H1 (cell line): Measurements from ENCODE around the gene CCNY. TPM values are rescaled to one million over a fixed set of nuclear protein-coding genes. Genes with fewer than 3 reads are reported as not detected.

Source experiments
- CTCF ChIA-PET: fragments of 300-600 bp; sonication (Branson Sonifier 250); formaldehyde crosslinking; loops from one replicate; lab custom pipeline; 2021; ENCODE audit not compliant: partially characterized antibody; lab: Charles Lee
- POLR2A ChIA-PET: fragments of 300-600 bp; sonication (Branson Sonifier 250); formaldehyde crosslinking; loops from one replicate; lab custom pipeline; 2021; ENCODE audit warnings: inconsistent platforms; ENCODE audit not compliant: partially characterized antibody; lab: Charles Lee
- DNase-seq, 2 experiments: peaks; one replicate each; pipeline versions ENCODE4 v3.0.0 to v3.0.0-alpha.2; 2010 to 2022; ENCODE audit warnings: low spot score in 2 of 2, low read depth in 1 of 2, mixed read lengths in 1 of 2
- FAIRE-seq: peaks from 2 replicates; lab custom pipeline; 2011; peaks lifted over from hg19 to GRCh38; lab: Jason Lieb, UNC
- H2AFZ ChIP-seq: 2 replicates; pipeline ENCODE4 v1.8.1; 2012; ENCODE audit warnings: low read length, inconsistent platforms
- H2AK5ac ChIP-seq: 2 replicates; pipeline ENCODE4 v1.6.1; 2013; ENCODE audit warnings: low read depth, low read length
- H2BK120ac ChIP-seq: replicated peaks from 2 replicates; pipeline ENCODE3; 2013; ENCODE audit warnings: low read depth, low read length, inconsistent platforms
- H2BK12ac ChIP-seq: 2 replicates; pipeline ENCODE4 v1.6.1; 2013; ENCODE audit warnings: low read depth, low read length
- H2BK15ac ChIP-seq: 2 replicates; pipeline ENCODE4 v1.6.1; 2013; ENCODE audit warnings: low read length
- H2BK20ac ChIP-seq: 2 replicates; pipeline ENCODE4 v1.6.1; 2013; ENCODE audit warnings: low read length
- H2BK5ac ChIP-seq: 2 replicates; pipeline ENCODE4 v1.6.1; 2013; ENCODE audit warnings: low read depth, low read length
- H3K14ac ChIP-seq: 2 replicates; pipeline ENCODE4 v1.6.1; 2013; ENCODE audit warnings: inconsistent platforms; ENCODE audit not compliant: insufficient read length
- H3K18ac ChIP-seq: 2 replicates; pipeline ENCODE4 v1.6.1; 2013; ENCODE audit warnings: low read length; ENCODE audit errors: extremely low read depth
- H3K23ac ChIP-seq: 2 replicates; pipeline ENCODE4 v1.6.1; 2013; ENCODE audit warnings: inconsistent platforms; ENCODE audit not compliant: insufficient read length
- H3K23me2 ChIP-seq: 2 replicates; pipeline ENCODE4 v1.6.1; 2013; ENCODE audit warnings: low read depth, low read length
- H3K27ac ChIP-seq: 2 replicates; pipeline ENCODE4 v1.6.1; 2011; ENCODE audit warnings: low read depth, low read length, inconsistent platforms
- H3K27me3 ChIP-seq, 4 experiments: replicated peaks in 1 of 4; 1 replicate in 1 of 4; 2 replicates in 3 of 4; pipeline versions ENCODE4 v1.6.1 to v1.8.1; 2011 to 2013; ENCODE audit warnings: low read length in 3 of 4, mild to moderate bottlenecking in 3 of 4, inconsistent platforms in 2 of 4, mixed read lengths in 2 of 4, moderate library complexity in 1 of 4; ENCODE audit not compliant: control insufficient read depth in 3 of 4, insufficient read depth in 3 of 4; ENCODE audit errors: extremely low read depth in 1 of 4
- H3K36me3 ChIP-seq, 4 experiments: 2 replicates each; pipeline versions ENCODE4 v1.6.1 to v1.8.1; 2011 to 2013; ENCODE audit warnings: mild to moderate bottlenecking in 4 of 4, low read length in 3 of 4, moderate library complexity in 2 of 4, control low read depth in 1 of 4, inconsistent platforms in 1 of 4; ENCODE audit not compliant: insufficient read depth in 4 of 4, control insufficient read depth in 2 of 4
- H3K4ac ChIP-seq: replicated peaks from 2 replicates; pipeline ENCODE3; 2013; ENCODE audit warnings: low read length, low read depth, mixed read lengths, inconsistent platforms; ENCODE audit not compliant: insufficient read length
- H3K4me1 ChIP-seq, 4 experiments: replicated peaks in 1 of 4; 1 replicate in 1 of 4; 2 replicates in 3 of 4; pipeline versions ENCODE4 v1.6.1 to v1.8.1; 2011 to 2013; ENCODE audit warnings: low read length in 3 of 4, inconsistent platforms in 2 of 4, mixed read lengths in 1 of 4; ENCODE audit not compliant: insufficient read depth in 4 of 4, control insufficient read depth in 3 of 4
- H3K4me2 ChIP-seq, 2 experiments: 2 replicates each; pipeline versions ENCODE4 v1.6.1 to v1.8.1; 2011 to 2013; ENCODE audit warnings: low read depth in 2 of 2, low read length in 2 of 2, control low read depth in 1 of 2, inconsistent platforms in 1 of 2, mild to moderate bottlenecking in 1 of 2; ENCODE audit not compliant: insufficient read depth in 1 of 2
- H3K4me3 ChIP-seq, 4 experiments: fragments of 200-600, 300-600 bp in 1 of 4; sonication (generic), shearing (Covaris generic), sonication (Bioruptor Twin) in 1 of 4; 2 replicates each; pipeline versions ENCODE4 v1.5.1 to v1.8.1; 2011 to 2016; ENCODE audit warnings: low read length in 4 of 4, low read depth in 3 of 4, control low read depth in 2 of 4, inconsistent platforms in 2 of 4, mild to moderate bottlenecking in 2 of 4, mixed read lengths in 1 of 4, moderate library complexity in 1 of 4; ENCODE audit not compliant: insufficient read depth in 2 of 4; ENCODE audit errors: extremely low read depth in 1 of 4
- H3K56ac ChIP-seq: replicated peaks from 2 replicates; pipeline ENCODE3; 2013; ENCODE audit warnings: low read depth, mild to moderate bottlenecking, mixed read lengths, low read length, inconsistent platforms; ENCODE audit not compliant: insufficient read length
- H3K79me1 ChIP-seq: 2 replicates; pipeline ENCODE4 v1.6.1; 2013; ENCODE audit warnings: low read depth, low read length, control low read depth
- H3K79me2 ChIP-seq, 2 experiments: 2 replicates each; pipeline versions ENCODE4 v1.6.1 to v1.8.1; 2012 to 2013; ENCODE audit warnings: low read length in 2 of 2, mild to moderate bottlenecking in 2 of 2, inconsistent platforms in 1 of 2; ENCODE audit not compliant: insufficient read depth in 2 of 2, control insufficient read depth in 1 of 2
- H3K9ac ChIP-seq, 4 experiments: replicated peaks in 1 of 4; 1 replicate in 1 of 4; 2 replicates in 3 of 4; pipeline versions ENCODE4 v1.6.1 to v1.8.1; 2011 to 2013; ENCODE audit warnings: low read depth in 3 of 4, low read length in 3 of 4, control low read depth in 2 of 4, mild to moderate bottlenecking in 2 of 4, moderate library complexity in 2 of 4, inconsistent platforms in 1 of 4; ENCODE audit errors: extremely low read depth in 1 of 4
- H3K9me3 ChIP-seq, 2 experiments: 2 replicates each; pipeline versions ENCODE4 v1.6.1 to v1.8.1; 2012 to 2013; ENCODE audit warnings: mild to moderate bottlenecking in 2 of 2, moderate library complexity in 2 of 2, control low read depth in 1 of 2, inconsistent platforms in 1 of 2, low read depth in 1 of 2, low read length in 1 of 2, mixed read lengths in 1 of 2; ENCODE audit not compliant: insufficient read depth in 2 of 2
- H4K20me1 ChIP-seq, 2 experiments: replicated peaks in 1 of 2; 2 replicates each; pipeline versions ENCODE3 to v1.8.1; 2011 to 2013; ENCODE audit warnings: inconsistent platforms in 2 of 2, low read length in 2 of 2, mild to moderate bottlenecking in 1 of 2; ENCODE audit not compliant: insufficient read depth in 2 of 2, control insufficient read depth in 1 of 2
- H4K5ac ChIP-seq: 2 replicates; pipeline ENCODE4 v1.6.1; 2013; ENCODE audit warnings: low read length, low read depth, mixed read lengths, inconsistent platforms; ENCODE audit not compliant: insufficient read length
- H4K8ac ChIP-seq: 2 replicates; pipeline ENCODE4 v1.8.0; 2013; ENCODE audit warnings: mild to moderate bottlenecking, moderate library complexity, low read length, inconsistent platforms; ENCODE audit not compliant: insufficient read depth; ENCODE audit errors: extremely low read depth
- H4K91ac ChIP-seq: replicated peaks from 2 replicates; pipeline ENCODE3; 2013; ENCODE audit warnings: low read length, mixed read lengths, inconsistent platforms; ENCODE audit not compliant: insufficient read length
- ASH2L ChIP-seq: fragments of 200-600, 300-600 bp; sonication (generic); IDR thresholded peaks from one replicate; pipeline ENCODE4 v1.7.1; 2017; ENCODE audit warnings: low read length
- BACH1 ChIP-seq: IDR thresholded peaks from 2 replicates; pipeline ENCODE4 v1.6.1; 2012; ENCODE audit warnings: low read length, improper control_type of control experiment
- BCL11A ChIP-seq, 2 experiments: IDR thresholded peaks; one replicate each; pipeline ENCODE4 v1.6.1; 2011; ENCODE audit warnings: low read depth in 2 of 2, low read length in 2 of 2, mild to moderate bottlenecking in 2 of 2
- CHD2 ChIP-seq: IDR thresholded peaks from 2 replicates; pipeline ENCODE4 v1.6.1; 2012; ENCODE audit warnings: low read length, improper control_type of control experiment
- E2F6 ChIP-seq: IDR thresholded peaks from 2 replicates; pipeline ENCODE4 v1.6.1; 2012; ENCODE audit warnings: inconsistent platforms
- EGR1 ChIP-seq: IDR thresholded peaks from 2 replicates; pipeline ENCODE4 v1.6.1; 2011; ENCODE audit warnings: low read depth, low read length, borderline replicate concordance
- HDAC2 ChIP-seq, 2 experiments: fragments of 300-600 bp in 1 of 2; sonication (generic) in 1 of 2; IDR thresholded peaks; 2 replicates each; pipeline ENCODE4 v1.6.1; 2011 to 2012; ENCODE audit warnings: low read depth in 2 of 2, low read length in 2 of 2, mild to moderate bottlenecking in 2 of 2, moderate library complexity in 2 of 2, borderline replicate concordance in 1 of 2, inconsistent platforms in 1 of 2
- JUND ChIP-seq: IDR thresholded peaks from 2 replicates; pipeline ENCODE4 v1.6.1; 2011; ENCODE audit warnings: mild to moderate bottlenecking, improper control_type of control experiment, low read length
- MAX ChIP-seq: IDR thresholded peaks from 2 replicates; pipeline ENCODE4 v1.6.1; 2012; ENCODE audit warnings: inconsistent platforms
- SAP30 ChIP-seq: fragments of 300-600 bp; sonication (generic); IDR thresholded peaks from 2 replicates; pipeline ENCODE4 v1.7.1; 2012; ENCODE audit warnings: low read length, moderate library complexity, mild to moderate bottlenecking, inconsistent platforms; ENCODE audit not compliant: insufficient read depth, insufficient replicate concordance
- SIN3A ChIP-seq, 2 experiments: IDR thresholded peaks in 1 of 2; conservative IDR thresholded peaks in 1 of 2; 2 replicates each; pipeline ENCODE4 v1.6.1; 2011 to 2012; ENCODE audit warnings: low read length in 2 of 2, improper control_type of control experiment in 1 of 2, low read depth in 1 of 2, mild to moderate bottlenecking in 1 of 2
- SP4 ChIP-seq: IDR thresholded peaks from 2 replicates; pipeline ENCODE4 v1.6.1; 2012; ENCODE audit warnings: low read length, inconsistent platforms
- WGBS, 2 experiments: shearing (Covaris generic) in 1 of 2; methylation state at CpG; one replicate each; pipeline versions ENCODE4 v1.1.6 to v1.1.7; 2013 to 2015; ENCODE audit warnings: low lambda C conversion rate in 2 of 2, mixed read lengths in 2 of 2, inconsistent platforms in 1 of 2, low coverage in 1 of 2, missing lambda C conversion rate in 1 of 2; ENCODE audit not compliant: insufficient replicate concordance in 2 of 2, insufficient coverage in 1 of 2, insufficient read length in 1 of 2; ENCODE audit errors: extremely low coverage in 1 of 2, missing lambda C conversion rate in 1 of 2; 5-methylcytosine and 5-hydroxymethylcytosine counted together
- polyA plus RNA-seq, 7 experiments: library from polyadenylated mRNA; depleted of rRNA in 3 of 7; stranded (reverse) in 5 of 7; unstranded in 2 of 7; fragments of >200 nt in 5 of 7; fragments of 200-250 nt in 2 of 7; gene quantifications; 1 replicate in 5 of 7; 2 replicates in 1 of 7; 4 replicates in 1 of 7; pipeline versions ENCODE4 v1.2.1 to v1.2.3, GENCODE V29; 2011 to 2013; ENCODE audit warnings: missing spikeins in 2 of 7, mixed read lengths in 2 of 7
- total RNA-seq: library from RNA; stranded (reverse); fragmentation: NEBNext Ultra II Directional; extraction: Animal tissue kit (Norgen Biotek cat#: 25700); gene quantifications from 2 replicates; pipeline ENCODE4 v1.2.1, GENCODE V29; 2021

Gene CCNY
- total and polyA plus RNA-seq, 2 of the 8 experiments (the other 6 are each of a cell fraction or from before 2014, with no cell fraction given), result 25.3 to 68.2 TPM

DNA sequence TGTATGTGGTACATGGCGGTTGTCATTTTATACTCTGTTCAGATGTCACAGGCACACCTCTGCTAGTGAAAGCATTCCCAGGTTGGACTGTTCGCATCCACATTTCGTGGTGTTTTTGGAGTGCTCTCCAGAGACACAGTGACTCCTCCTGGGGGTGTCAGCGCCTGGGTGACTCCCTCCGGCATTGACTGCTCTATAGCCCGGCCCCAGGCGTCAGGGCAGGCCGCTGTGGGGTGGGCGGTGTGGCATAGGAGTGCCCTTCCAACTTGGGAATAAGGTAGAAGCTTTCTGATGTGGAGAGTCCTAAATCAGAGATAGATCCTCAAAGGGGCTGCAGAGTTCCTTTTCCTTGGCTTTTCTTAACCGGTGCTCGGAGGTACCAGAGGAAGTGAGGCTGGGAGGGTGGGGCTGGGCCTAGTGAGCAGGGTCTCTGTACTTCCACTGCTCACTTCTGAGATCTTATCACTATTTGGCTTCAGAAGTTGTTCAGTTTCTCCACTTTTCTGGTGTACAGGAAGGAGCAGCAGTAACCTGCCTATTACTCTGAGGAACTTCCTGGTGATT lies 32.3 kb downstream of the CCNY start:
- Histone ChIP-seq H2BK20ac (no peak overlapping the region), H3K4me3 (no peak overlapping the region), H3K23me2 (no peaks in the 10 kb centered on the region), H2BK5ac (no peak overlapping the region), H3K4ac (no peak overlapping the region), H3K14ac (no peak overlapping the region), H3K4me2 (no peak overlapping the region), H3K4me1 (peaks cover 0 to 6% (median 3%) of the 10 kb centered on the region in 4 experiments; a peak in 3 of 7 replicates), H3K27me3 (no peaks in the 10 kb centered on the region), H3K18ac (no peak overlapping the region), H4K91ac (no peak overlapping the region), H4K8ac (no peak overlapping the region), H3K36me3 (no peaks in the 10 kb centered on the region), H2BK120ac (no peak overlapping the region), H3K9me3 (0 out of 4 replicates have a peak, but pooled peaks cover 0 to 2% of the 10 kb centered on the region in 2 experiments), H3K27ac (no peak overlapping the region), H3K79me2 (peaks cover 6 to 93% of the 10 kb centered on the region in 2 experiments), H4K20me1 (peaks cover 4 to 7% of the 10 kb centered on the region in 2 experiments), H2BK12ac (no peak overlapping the region), H3K79me1 (peaks cover 4% of the 10 kb centered on the region), H4K5ac (no peak overlapping the region), H3K56ac (no peak overlapping the region), H2BK15ac (no peak overlapping the region), H3K23ac (no peak overlapping the region), H2AFZ (no peak overlapping the region), H2AK5ac (peak overlapping the region; percentile 26; the same call in 1 of the 2 replicates), H3K9ac (no peak overlapping the region)
- FAIRE-seq, result no peak
- WGBS, 2 experiments, result 98% methylated on average over 11 of the region's 11 CpGs; no CpG with 5 or more reads in 1 of the 2 experiments
- ChIA-PET CTCF (interaction anchor here (1.5 kb wide), 2 partner anchors 15 to 18 kb away, joined by 4 to 5 read pairs; no protein-coding TSS in a partner anchor), POLR2A (interaction anchor here (1.3 kb wide), 2 partner anchors 10 to 16 kb away, joined by 3 read pairs; no protein-coding TSS in a partner anchor)
- DNase-seq, result no peak
- TF ChIP-seq EGR1 (no peak), SP4 (no peak), HDAC2 (IDR thresholded peaks at IDR 0.05; ENCODE audit: borderline replicate concordance in 1 of 2, low read depth in 2 of 2, low read length in 2 of 2) (no peak), BCL11A (IDR thresholded peaks at IDR 0.05; ENCODE audit: low read depth in 2 of 2, low read length in 2 of 2) (no peak), SIN3A (conservative IDR thresholded peaks at IDR 0.05 in 1 of 2, IDR thresholded peaks at IDR 0.05 in 1 of 2; ENCODE audit: low read depth in 1 of 2, low read length in 2 of 2) (no peak), CHD2 (no peak), SAP30 (no peak), JUND (no peak), BACH1 (no peak), ASH2L (no peak), E2F6 (no peak), MAX (no peak)
